Lower leg skin (tissue), 3 donors: ENCODE data around the gene CHD2.
"Not testable (repeated sequence)": the region's sequence is repeated elsewhere in the genome, so short reads cannot be mapped to it uniquely, and the experiment has no call there.

Experiments used
- CTCF ChIP-seq, 3 donors: fragments of 450-650 bp; IDR thresholded peaks; one replicate each; pipeline ENCODE4 v1.5.1; 2016; ENCODE audit warnings: antibody characterized with exemption in 3 of 3, mild to moderate bottlenecking in 3 of 3, moderate library complexity in 2 of 3
- POLR2A ChIP-seq, 2 donors: fragments of 450-650 bp; IDR thresholded peaks; one replicate each; pipeline ENCODE4 v1.6.1; 2016 to 2017; ENCODE audit warnings: antibody characterized with exemption in 2 of 2, mild to moderate bottlenecking in 1 of 2, moderate library complexity in 1 of 2

- not testable (repeated sequence) for TF ChIP-seq CTCF, POLR2A (IDR thresholded peaks at IDR 0.05)
These were observed 162.6 kb downstream of the CHD2 start for GRCh38 chr15:93062628-93063261.
